Brain pericyte (primary cell): ENCODE data around the gene BRSK2.
"Not testable (repeated sequence)": the region's sequence is repeated elsewhere in the genome, so short reads cannot be mapped to it uniquely, and the experiment has no call there.

Experiments
- DNase-seq: peaks from one replicate; pipeline ENCODE4 v3.0.0-alpha.2; 2012; ENCODE audit warnings: low read depth, low spot score

BRSK2 gene

DNA sequence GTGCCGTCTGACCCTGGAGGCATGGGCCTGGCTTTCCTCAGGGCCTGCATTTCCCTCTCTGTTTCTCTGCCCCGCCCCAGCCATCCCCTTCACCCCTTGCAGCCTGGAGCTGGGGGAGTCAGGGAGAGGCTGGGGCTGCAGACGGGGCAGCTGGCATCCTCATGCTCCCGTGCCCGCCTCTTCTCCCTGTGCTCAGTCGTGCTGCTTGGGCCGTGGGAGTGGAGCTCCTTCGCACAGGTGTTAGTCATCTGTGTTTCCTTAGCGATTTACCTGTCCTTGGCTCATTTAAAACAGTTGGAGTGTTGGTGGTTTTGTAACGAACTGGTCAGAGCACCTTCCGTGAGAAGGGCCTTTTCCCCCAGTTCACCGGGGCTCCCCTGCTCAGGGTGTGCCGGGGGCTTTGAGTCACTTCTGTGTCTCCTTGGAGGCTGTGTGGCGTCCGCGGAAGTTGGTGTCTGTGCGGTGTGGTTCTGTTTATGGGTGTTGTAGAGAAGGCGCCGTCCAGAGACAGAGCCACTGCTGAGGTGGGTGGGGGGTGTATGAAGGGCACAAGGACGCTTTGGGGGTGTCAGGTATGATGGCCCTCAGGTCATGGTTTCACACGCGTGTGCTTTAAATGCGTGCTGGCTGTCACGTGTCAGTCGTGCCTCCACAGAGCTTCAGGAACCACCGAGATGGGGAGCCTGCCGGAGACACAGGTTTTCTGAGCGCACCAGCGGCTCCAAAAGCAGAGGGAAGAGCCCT lies 19.5 kb downstream of the BRSK2 start:
- DNase-seq: no peak

DNA sequence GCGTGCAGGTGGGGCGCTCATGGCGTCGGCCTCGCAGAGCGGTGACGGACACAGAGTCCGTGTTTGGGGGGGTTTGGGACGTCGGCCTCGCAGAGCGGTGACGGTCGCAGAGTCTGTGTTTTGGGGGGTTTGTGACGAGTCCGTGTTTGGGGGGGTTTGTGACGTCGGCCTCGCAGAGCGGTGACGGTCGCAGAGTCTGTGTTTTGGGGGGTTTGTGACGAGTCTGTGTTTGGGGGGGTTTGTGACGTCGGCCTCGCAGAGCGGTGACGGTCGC lies 20.1 kb downstream of the BRSK2 start:
- DNase-seq: not testable (repeated sequence)

DNA sequence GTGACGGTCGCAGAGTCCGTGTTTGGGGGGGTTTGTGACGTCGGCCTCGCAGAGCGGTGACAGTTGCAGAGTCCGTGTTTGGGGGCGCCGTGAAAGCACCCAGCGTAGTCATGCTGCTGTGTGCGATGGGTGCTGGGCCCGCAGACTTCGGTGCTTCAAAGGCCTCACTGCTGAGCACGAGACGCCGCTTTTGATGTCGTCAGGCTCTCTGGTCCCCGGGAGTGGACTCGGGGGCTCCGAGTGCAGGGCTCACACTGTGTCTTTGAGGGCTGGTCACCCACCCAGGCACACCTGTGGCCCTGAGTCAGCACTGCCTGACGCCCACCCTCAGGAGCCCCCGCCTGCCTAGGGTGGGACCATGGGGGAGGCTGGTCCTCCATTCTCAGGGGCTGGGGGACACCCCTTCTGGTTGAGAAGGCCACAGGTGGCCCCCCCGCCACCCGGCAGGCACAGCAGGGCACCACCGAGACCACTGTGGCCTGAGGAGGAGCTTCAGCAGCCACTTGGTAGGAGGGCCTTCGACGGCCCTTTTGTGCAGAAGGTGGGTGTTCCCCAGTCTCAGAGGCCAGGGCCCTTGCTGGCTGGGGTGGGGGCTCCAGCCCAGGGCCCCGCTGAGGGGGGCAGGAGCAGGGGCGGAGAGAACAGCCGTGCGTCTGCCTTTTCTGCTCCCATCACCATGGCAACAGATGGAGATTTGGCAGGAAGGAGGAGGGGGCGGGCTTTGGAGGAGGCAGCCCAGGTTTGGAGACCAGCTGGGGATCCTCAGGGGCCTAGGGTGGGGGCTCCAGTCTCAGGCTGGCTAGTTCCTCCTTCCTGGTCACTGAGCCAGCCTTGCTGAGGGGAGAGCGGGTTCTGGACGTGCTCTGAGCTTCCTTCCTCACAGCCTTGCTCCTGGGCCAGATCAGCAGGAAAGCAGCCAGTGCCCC lies 20.9 kb downstream of the BRSK2 start:
- DNase-seq: no peak

DNA sequence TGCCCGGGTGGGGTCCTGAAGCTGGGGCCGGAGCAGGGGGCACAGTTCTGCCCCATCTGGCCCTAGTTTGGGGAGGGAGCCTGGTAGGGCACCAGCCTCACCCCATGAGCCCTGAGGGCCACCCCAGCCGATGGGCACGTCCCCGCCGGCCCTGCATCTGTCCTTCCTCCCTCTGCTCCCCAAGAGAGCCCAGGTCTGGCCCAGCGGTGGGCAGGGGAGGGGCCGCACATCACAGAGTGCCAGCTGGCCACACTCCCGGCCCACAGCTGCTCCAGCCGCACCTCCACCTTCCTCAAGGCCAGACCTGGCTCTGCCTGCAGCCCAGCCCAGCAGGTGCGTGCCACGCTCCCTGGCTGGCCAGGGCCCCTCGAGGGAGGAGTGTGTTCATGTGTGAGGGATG lies 21.6 kb downstream of the BRSK2 start:
- no peak for DNase-seq

DNA sequence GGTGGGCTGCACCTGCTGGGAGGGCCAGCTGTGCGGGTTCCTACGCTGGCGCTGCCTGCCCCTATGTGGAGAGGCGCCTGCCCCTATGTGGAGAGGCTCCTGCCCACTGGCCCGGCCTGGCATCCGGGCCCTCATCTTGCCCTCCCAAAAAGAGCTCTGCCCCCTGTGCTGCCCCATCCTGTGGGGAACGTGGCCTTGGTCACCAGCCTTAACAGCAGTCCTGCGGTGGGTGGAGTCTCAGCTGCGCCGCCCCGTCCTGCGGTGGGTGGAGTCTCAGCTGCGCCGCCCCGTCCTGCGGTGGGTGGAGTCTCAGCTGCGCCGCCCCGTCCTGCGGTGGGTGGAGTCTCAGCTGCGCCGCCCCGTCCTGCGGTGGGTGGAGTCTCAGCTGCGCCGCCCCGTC lies 22.0 kb downstream of the BRSK2 start:
- DNase-seq: not testable (repeated sequence)

DNA sequence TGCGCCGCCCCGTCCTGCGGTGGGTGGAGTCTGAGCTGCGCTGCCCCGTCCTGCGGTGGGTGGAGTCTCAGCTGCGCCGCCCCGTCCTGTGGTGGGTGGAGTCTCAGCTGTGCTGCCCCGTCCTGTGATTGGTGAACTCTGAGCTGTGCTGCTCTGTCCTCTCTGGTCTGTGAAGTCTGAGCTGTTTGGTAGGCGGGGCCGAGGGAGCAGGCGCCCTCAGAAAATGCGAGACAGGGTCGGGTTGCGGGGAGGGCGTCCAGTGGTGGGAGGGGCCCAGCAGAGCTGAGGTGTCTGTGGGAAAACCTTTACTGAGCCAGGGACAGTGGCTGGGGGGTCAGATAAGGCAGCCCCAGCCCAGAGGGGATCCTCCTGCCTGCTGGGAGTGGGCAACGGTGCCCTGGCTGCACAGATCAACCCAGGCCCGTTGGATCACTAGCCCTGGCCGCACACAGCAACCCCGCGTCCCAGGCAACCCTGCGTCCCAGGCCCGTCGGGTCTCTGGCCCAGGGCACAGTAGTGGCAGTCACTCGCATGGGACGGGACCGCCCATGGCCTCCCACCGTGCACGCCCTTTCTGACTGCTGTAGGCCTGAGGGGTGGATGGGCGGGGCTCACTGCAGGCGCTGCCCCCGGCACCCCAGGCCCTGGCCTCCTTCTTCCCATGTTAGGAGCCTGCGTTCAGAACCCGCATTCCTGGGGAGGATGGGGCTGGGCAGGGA lies 22.8 kb downstream of the BRSK2 start:
- DNase-seq: no peak

DNA sequence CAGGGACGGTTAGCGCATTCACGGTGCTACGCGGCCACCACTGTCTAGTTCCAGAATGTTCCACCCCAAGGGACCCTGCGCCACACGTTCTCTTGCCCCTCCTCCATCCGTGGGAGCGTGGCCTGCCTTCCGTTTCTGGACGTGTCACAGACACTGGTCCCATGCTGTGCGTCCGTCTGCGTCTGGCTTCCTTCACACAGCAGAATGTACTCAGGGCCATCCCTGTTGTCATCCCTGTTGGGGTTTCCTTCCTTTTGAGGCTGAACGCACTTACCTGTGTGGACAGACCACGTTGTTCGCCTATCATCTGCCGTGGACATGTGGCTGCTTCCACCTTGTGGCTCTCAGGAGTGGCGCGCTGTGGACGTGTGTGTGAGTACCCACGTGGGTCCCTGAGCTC lies 24.9 kb downstream of the BRSK2 start:
- no peak for DNase-seq

DNA sequence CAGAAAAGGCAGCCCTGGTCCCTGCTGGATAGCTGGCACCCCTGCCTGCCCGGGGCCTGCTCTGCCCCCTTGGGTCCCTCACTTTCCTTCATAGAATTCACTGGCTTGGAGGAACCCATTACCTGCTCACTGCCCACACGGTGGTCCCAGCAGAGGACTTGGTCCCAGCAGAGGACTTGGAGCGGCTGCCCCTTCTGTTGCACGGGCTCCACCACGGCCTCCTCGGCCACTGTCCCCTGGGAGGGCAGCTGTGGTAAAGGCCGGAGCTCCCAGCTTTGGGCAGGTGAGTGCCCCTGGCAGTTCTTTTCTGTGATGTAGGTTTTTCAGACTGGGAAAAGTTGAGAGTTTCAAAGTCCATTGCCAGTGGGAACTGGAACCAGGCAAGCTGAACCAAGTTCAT lies 25.9 kb downstream of the BRSK2 start:
- DNase-seq: no peak

DNA sequence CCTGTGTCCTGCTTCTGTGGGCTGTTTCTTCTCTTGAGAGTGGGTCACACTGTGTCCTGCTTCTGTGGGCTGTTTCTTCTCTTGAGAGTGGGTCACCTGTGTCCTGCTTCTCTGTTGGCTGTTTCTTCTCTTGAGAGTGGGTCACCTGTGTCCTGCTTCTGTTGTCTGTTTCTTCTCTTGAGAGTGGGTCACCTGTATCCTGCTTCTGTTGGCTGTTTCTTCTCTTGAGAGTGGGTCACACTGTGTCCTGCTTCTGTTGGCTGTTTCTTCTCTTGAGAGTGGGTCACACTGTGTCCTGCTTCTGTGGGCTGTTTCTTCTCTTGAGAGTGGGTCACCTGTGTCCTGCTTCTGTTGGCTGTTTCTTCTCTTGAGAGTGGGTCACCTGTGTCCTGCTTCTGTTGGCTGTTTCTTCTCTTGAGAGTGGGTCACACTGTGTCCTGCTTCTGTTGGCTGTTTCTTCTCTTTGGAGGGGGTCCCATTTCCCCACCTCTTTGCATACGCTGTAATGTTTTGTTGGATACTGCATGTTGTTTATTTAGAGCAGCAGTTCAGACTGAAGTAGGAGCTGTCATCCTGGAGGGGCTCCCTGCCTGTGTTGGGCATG lies 28.6 kb downstream of the BRSK2 start:
- not testable (repeated sequence) for DNase-seq

DNA sequence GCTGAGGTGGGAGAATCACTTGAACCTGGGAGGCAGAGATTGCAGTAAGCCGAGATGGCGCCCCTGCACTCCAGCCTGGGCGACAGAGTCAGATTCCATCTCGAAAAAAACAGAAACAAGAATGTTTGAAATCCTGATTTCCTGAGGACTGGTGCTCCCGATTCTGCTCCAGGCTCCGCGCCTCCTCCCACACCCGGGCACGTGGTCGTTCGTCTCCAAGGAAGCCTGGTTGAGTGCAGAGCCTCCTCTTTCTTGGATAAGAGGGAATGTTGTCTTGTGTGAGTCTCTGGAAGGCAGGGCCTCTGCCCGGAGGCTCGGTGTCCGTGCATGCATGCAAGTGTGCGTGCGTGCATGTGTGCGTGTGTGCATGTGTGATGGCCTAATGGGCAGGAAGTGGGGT lies 30.1 kb downstream of the BRSK2 start:
- no peak for DNase-seq

DNA sequence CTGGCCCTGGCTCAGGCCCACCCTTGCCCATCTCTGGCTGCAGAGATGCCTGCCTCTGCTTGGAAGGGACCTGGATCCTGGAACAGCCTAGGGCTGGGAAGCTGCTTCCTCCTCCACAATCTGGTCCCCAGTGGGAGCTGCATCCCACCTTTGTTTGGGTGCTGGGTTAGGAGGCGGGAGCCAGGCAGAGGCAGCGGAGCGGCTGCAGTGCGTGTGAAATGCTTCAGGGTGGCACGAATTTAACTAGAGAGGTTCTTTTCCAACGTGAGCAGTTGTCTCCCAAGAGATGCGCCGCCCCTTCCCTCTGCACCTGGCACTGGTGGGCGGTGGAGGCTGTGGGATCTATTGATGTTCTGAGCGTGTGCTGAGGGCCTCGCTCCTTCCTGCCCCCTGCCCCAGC lies 31.6 kb downstream of the BRSK2 start:
- no peak for DNase-seq

DNA sequence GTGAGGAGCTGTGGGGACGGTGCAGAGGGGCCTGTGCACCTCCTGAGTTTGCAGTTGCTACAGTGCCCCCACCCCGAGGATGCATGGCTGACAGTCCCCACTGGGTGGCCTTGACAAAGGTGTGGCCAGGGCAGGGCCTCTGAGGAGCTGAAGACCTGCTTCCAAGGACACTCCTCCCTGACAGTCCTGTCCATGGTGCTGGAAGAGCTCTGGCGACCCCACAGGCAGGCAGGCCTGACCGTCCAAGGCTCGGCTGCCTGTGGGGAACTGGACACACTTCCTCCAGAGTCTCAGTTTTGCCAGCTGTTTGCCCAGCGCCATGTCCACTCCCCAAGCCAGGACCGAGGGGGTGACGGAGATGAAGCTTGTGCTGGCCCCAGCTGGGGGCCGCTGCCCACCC lies 32.7 kb downstream of the BRSK2 start:
- DNase-seq: no peak

DNA sequence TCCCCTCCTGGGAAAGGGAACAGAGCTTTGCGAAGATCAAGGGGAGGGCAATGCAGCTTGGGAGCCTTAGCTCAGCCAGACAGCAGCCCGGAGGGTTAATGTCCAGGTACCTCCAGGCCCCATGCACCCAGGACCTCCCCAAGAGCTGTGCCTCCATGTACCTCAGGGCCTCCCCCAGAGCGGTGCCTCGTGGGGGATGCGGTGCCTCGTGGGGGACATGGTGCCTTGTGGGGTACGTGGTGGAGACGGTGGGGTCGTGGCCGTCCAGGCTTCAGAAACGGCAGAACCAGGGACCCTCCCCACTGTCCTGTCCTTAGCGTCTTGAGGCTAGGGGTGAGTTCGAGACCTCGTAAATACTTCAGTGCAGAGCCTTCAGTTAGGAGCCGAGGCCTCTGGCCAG lies 33.2 kb downstream of the BRSK2 start:
- DNase-seq: no peak

DNA sequence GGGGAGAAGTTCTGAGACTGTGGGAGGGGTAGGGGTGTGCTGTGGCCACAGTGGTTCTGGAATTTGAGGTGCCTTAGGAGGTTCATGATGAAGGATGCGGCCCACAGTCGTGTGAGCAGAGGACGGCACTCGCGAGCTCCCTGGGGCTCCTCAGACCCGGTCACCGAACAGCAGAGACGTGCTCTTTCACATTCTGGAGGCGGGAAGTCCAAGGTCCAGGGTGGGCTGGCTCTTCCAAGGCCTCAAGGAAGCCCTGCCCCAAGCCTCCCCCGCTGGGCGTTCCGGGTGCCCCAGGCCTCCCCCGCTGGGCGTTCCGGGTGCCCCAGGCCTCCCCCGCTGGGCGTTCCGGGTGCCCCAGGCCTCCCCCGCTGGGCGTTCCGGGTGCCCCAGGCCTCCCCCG lies 33.7 kb downstream of the BRSK2 start:
- not testable (repeated sequence) for DNase-seq

DNA sequence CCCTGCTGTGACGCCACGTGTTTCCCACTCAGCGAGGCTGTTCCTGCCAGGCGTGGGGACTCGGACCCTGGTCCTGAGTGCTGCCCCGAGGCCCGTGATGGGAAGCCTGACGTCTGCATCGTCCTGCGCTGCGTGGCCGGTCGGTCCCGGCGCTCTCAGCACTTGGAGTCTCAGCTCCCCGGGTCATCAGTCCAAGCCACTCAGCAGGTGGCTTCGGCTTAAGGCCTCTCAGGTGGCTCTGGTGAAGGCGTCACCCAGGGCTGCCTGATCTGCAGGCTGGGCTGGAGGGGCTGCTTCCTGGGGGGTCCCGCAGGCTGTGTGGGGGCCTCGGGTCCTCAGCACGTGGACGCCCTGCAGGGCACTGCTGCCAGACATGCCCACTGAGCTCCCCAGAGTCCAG lies 35.3 kb downstream of the BRSK2 start:
- DNase-seq: no peak

DNA sequence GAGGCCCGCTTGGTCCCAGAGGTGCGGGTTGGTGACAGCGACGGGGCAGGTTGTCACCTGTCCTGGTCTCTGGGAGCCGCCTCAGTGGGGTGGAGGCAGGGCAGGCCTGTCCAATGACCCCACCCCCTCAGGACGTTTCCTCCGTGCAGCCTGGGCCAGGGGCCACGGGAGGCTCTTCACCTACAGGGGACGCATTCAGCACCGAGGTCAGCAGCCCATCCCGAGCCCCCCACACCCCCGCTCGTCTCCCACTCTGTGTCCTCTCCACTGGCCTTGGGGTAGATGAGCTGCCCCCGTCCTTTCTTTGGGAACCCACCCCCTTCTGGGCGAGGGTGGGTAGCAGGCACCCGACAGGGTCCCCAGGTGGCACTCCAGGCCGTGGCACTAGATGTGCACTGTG lies 35.7 kb downstream of the BRSK2 start:
- DNase-seq: no peak

DNA sequence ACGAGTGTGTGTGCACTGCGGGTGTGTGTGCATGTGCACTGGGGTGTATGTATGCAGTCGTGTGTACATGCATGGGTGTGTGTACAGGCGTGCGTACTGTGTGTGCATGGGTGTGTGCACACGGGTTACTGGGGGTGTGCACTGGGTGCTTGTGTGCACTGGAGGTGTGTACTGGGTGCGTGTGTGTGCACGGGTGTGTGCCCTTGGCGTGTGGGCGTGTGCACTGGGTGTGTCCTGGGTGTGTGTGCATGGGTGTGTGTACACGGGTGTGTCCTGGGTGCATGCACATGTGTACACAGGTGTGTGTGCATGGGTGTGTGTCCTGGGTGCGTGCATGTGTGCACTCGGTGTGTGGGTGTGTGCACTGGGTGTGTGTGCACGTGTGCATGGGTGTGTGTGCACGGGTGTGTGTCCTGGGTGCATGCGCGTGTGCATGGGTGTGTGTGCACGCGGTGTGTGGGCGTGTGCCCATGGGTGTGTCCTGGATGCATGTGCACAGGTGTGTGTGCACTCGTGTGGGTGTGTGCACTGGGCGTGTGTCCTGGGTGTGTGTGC lies 39.1 kb downstream of the BRSK2 start:
- DNase-seq: no peak

DNA sequence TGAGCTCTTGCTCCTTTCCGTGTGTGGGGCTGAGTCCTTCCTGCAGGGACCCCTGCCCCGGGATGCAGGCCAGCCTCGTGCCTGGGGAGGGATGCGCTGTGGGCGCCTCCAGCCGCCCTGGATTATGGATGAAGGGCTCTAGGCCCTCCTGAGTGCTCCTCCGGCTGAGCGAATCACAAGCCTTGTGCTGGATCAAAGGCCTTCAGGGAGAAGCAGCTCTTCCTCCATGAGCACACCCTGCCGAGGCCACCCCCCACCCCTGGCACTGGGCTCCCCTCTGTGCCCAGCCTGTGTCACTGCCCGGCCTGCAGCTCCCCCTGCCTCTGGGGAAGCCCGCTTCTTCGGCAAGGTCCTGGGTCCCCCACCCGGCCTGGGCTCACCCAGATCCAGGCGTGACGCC lies 43.8 kb downstream of the BRSK2 start:
- DNase-seq: no peak

DNA sequence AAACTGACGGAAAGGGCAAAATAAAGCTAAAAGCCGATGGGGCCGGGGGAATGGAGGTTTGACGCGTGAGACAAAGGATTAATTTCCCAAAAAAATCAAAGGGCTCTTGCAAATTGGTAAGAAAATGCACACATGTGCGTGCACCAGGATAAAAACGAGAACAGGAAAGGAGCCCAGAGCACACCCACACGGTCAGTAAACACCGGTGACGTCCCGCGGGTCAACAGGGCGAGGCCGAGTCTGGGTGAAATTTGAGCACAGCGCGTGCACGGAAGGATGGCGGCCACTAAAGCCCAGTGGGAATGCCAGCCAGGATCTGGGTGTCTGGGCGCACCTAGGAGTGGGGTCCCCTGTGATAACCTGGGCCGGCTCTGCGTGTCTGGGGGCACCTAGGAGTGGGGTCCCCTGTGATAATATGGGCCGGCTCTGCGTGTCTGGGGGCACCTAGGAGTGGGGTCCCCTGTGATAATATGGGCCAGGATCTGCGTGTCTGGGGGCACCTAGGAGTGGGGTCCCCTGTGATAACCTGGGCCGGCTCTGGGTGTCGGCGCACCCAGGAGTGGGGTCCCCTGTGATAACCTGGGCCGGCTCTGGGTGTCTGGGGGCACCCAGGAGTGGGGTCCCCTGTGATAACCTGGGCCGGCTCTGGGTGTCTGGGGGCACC lies 44.4 kb downstream of the BRSK2 start:
- no peak for DNase-seq

DNA sequence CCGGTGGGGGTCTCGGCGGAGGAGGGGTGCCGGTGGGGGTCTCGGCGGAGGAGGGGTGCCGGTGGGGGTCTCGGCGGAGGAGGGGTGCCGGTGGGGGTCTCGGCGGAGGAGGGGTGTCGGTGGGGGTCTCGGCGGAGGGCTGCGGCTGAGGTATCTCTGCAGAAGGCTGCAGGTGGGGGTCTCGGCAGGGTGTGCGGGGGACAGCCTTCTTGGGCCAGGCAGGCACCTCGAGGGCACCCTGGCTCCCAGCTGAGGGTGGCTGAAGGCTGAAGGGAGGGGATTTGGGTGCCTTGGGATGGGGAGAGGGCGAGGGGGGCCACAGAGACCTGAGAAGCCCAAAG lies 45.7 kb downstream of the BRSK2 start:
- not testable (repeated sequence) for DNase-seq

DNA sequence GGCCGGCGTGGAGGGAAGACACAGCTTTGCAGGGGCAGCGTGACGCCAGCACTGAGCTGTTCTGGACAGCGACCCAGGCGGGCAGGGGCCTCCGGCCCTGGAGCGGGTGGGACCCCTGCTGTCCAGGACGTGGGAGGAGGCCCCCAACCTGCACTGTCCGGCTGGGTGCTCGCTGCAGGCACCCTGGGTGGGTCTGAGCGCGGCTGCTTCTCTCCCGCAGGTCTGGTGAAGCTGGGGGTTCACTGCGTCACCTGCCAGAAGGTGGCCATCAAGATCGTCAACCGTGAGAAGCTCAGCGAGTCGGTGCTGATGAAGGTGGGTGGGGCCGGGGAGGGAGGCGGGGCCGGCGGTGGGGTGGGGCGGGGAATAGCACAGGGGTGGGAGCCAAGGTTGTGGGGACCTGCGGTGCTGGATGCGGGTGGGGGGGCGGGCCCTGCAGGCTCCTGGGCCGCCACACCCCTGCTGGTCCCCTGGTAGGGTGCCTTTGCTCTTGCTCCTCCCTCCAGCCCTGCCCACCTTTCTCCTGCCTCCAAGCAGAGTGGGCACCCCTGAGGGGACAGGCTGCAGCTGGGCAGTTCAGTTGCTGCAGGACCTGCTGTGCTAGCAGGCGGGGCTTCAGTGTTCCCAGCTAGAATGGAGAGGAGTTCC lies 46.2 kb downstream of the BRSK2 start:
- DNase-seq: no peak
